OCI-LY7 (cell line): Measurements from ENCODE around the gene NAA16. TPM values are rescaled to one million over a fixed set of nuclear protein-coding genes. Genes with fewer than 3 reads are reported as not detected.

Experiments used
- BruUV-seq: library from RNA; stranded (reverse); fragments of 400-500 nt; replicated peaks from 2 replicates; lab custom pipeline; 2021; lab: Mats Ljungman, UMichigan
- CTCF ChIA-PET: fragments of 300-600 bp; sonication (Branson Sonifier 250); formaldehyde crosslinking; loops from one replicate; lab custom pipeline; 2022; ENCODE audit warnings: antibody characterized with exemption; ENCODE audit not compliant: unreplicated experiment; lab: Charles Lee
- POLR2A ChIA-PET: fragments of 300-600 bp; sonication (Branson Sonifier 250); formaldehyde crosslinking; loops from one replicate; lab custom pipeline; 2022; ENCODE audit warnings: antibody characterized with exemption; lab: Charles Lee
- DNase-seq: peaks from one replicate; pipeline ENCODE4 v3.0.0-alpha.2; 2015; ENCODE audit warnings: low spot score
- H2AFZ ChIP-seq: fragments of 200-600 bp; sonication (generic), shearing (Covaris generic); 2 replicates; pipeline ENCODE4 v1.6.1; 2014; ENCODE audit warnings: mild to moderate bottlenecking, antibody characterized with exemption, low read length, moderate library complexity
- H3K27ac ChIP-seq: fragments of 200-600 bp; sonication (generic); 2 replicates; pipeline ENCODE4 v1.5.1; 2014; ENCODE audit warnings: mixed run types, low read depth, mild to moderate bottlenecking, moderate library complexity, low read length, inconsistent platforms; ENCODE audit not compliant: poor library complexity, severe bottlenecking
- H3K36me3 ChIP-seq: fragments of 200-600 bp; sonication (generic); 2 replicates; pipeline ENCODE4 v1.6.1; 2014; ENCODE audit warnings: mild to moderate bottlenecking, antibody characterized with exemption, low read length, moderate library complexity, mixed read lengths; ENCODE audit not compliant: insufficient read depth
- H3K4me1 ChIP-seq: fragments of 200-600 bp; sonication (generic); 2 replicates; pipeline ENCODE4 v1.5.1; 2014; ENCODE audit warnings: mild to moderate bottlenecking, low read length; ENCODE audit not compliant: insufficient read depth, poor library complexity, severe bottlenecking
- H3K4me2 ChIP-seq: fragments of 200-600 bp; sonication (generic); 2 replicates; pipeline ENCODE4 v1.6.1; 2014; ENCODE audit warnings: mild to moderate bottlenecking, low read length
- H3K4me3 ChIP-seq: fragments of 200-600 bp; sonication (generic); 2 replicates; pipeline ENCODE4 v1.5.1; 2014; ENCODE audit warnings: mild to moderate bottlenecking, low read depth, low read length; ENCODE audit not compliant: poor library complexity, severe bottlenecking
- H3K79me2 ChIP-seq: fragments of 200-600 bp; sonication (generic); 2 replicates; pipeline ENCODE4 v1.6.1; 2016; ENCODE audit warnings: low read depth, mild to moderate bottlenecking, low read length, moderate library complexity, mixed read lengths; ENCODE audit not compliant: insufficient read depth
- H3K9me2 ChIP-seq: fragments of 200-600 bp; sonication (generic); 2 replicates; pipeline ENCODE4 v1.6.1; 2016; ENCODE audit warnings: mild to moderate bottlenecking, low read length, mixed read lengths; ENCODE audit not compliant: insufficient read depth
- H3K9me3 ChIP-seq: fragments of 200-600 bp; sonication (generic); 2 replicates; pipeline ENCODE4 v1.6.1; 2014; ENCODE audit warnings: mild to moderate bottlenecking, mixed run types, low read length, mixed read lengths
- H4K20me1 ChIP-seq: fragments of 200-600 bp; sonication (generic); 2 replicates; pipeline ENCODE4 v1.6.1; 2014; ENCODE audit warnings: mild to moderate bottlenecking, antibody characterized with exemption, low read length, moderate library complexity, mixed read lengths; ENCODE audit not compliant: insufficient read depth
- EZH2phosphoT487 ChIP-seq: fragments of 200-600 bp; sonication (generic); IDR thresholded peaks from 2 replicates; pipeline ENCODE4 v1.6.1; 2018; ENCODE audit warnings: low read depth, borderline replicate concordance, mild to moderate bottlenecking, mixed run types, antibody characterized with exemption, low read length, moderate library complexity, mixed read lengths
- intact Hi-C: fragments of 100-400 bp; cut with micrococcal nuclease; formaldehyde crosslinking; loops from one replicate; pipeline ENCODE4 v1.10.0; 2022; ENCODE audit not compliant: unreplicated experiment
- total RNA-seq, 2 experiments: library from RNA; depleted of rRNA in 1 of 2; stranded (reverse); fragments of >200 nt in 1 of 2; shearing (Covaris generic) in 1 of 2; gene quantifications; 2 replicates each; pipeline ENCODE4 v1.2.3, GENCODE V29; 2014 to 2022
- TF ChIP-seq, protein P1 (sequence below): fragments of 200-600 bp; sonication (generic); conservative IDR thresholded peaks from 2 replicates; pipeline ENCODE4 v1.5.1; 2014; ENCODE audit warnings: mild to moderate bottlenecking, antibody characterized with exemption, low read length, moderate library complexity, mixed read lengths

Gene NAA16
- total RNA-seq, 2 experiments from 2014 or later = 22.4 to 45.9 TPM

DNA sequence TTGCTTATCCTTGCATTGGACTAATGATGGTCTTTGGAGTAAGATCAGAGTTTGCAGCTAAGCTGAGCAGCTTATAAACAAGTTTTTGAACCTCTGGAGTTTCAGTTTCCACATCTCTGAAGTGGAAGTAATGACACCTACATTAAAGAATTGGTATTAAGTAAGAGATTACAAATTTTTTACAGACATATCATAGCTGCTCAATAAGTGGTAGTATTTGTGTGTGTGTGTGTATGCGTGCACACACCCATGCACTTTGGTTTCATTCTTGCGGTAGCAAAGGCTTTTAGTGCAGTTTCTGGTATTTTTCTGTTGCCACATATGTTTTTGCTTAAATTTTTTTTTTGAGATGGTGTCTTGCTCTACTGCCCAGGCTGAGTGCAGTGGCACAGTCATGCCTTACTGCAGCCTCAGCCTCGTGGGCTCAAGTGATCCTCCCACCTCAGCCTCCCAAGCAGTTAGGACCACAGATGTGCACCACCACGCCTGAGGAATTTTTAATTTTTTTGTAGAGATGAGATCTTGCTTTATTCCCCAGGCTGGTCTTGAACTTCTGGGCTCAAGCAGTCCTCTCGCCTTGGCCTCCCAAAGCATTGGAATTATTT is 4.5 kb downstream of the NAA16 start:
- Histone ChIP-seq H4K20me1 (peaks cover 44% of the 10 kb centered on the region), H3K27ac (peak overlapping the region; percentile 8), H3K36me3 (peaks cover 42% of the 10 kb centered on the region), H3K4me3 (peak overlapping the region; percentile 79), H3K79me2 (peaks cover 93% of the 10 kb centered on the region), H3K9me2 (no peaks in the 10 kb centered on the region), H2AFZ (no peak overlapping the region), H3K9me3 (0 out of 2 replicates have a peak, but pooled peaks cover 4% of the 10 kb centered on the region), H3K4me1 (peaks cover 45% of the 10 kb centered on the region), H3K4me2 (peak overlapping the region; percentile 89)
- BruUV-seq = no TSS peak
- ChIA-PET POLR2A (interaction anchor here (0.7 to 1.5 kb wide), 4 partner anchors 12 to 645 kb away, joined by 3 to 5 read pairs (median 4); partner anchors contain the start of gene WBP4), CTCF (interaction anchor here (0.6 kb wide), 1 partner anchor 184 kb away, joined by 4 read pairs; no protein-coding TSS in a partner anchor)
- intact Hi-C loops = loop anchor here (10.0 kb wide), 1 partner anchor 341 kb away; no protein-coding TSS in a partner anchor
- DNase-seq = no peak
- no peak for TF ChIP-seq EZH2phosphoT487
- TF ChIP-seq, protein P1, sequence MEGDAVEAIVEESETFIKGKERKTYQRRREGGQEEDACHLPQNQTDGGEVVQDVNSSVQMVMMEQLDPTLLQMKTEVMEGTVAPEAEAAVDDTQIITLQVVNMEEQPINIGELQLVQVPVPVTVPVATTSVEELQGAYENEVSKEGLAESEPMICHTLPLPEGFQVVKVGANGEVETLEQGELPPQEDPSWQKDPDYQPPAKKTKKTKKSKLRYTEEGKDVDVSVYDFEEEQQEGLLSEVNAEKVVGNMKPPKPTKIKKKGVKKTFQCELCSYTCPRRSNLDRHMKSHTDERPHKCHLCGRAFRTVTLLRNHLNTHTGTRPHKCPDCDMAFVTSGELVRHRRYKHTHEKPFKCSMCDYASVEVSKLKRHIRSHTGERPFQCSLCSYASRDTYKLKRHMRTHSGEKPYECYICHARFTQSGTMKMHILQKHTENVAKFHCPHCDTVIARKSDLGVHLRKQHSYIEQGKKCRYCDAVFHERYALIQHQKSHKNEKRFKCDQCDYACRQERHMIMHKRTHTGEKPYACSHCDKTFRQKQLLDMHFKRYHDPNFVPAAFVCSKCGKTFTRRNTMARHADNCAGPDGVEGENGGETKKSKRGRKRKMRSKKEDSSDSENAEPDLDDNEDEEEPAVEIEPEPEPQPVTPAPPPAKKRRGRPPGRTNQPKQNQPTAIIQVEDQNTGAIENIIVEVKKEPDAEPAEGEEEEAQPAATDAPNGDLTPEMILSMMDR = no peak

DNA sequence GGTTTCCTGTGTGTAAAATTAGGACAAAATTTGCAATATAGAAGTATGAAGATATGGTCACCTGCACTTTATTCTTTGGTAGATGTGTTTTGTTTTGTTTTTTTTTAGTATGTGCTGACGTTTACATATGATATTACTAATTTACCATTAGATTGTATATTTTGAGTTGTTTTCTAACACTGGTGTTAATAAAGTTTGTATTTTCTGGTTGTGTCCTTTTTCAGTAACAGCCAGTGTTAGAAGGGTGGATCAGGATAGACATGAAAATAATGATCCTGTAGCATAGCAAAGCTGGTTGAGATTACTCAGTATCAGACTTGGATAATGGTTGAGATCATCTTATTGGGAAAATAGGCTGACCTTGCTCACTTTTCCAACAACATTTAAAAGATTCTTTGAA is 6.2 kb downstream of the NAA16 start:
- Histone ChIP-seq H4K20me1 (peaks cover 42% of the 10 kb centered on the region), H3K79me2 (peaks cover 87% of the 10 kb centered on the region), H3K4me3 (no peak overlapping the region), H2AFZ (no peak overlapping the region), H3K4me2 (peak overlapping the region; percentile 17), H3K9me3 (0 out of 2 replicates have a peak, but pooled peaks cover 4% of the 10 kb centered on the region), H3K27ac (no peak overlapping the region), H3K9me2 (no peaks in the 10 kb centered on the region), H3K36me3 (peaks cover 58% of the 10 kb centered on the region), H3K4me1 (peaks cover 42% of the 10 kb centered on the region)
- no peak for DNase-seq
- intact Hi-C loops = loop anchor here (10.0 kb wide), 1 partner anchor 342 kb away; no protein-coding TSS in a partner anchor
- TF ChIP-seq, protein P1 = no peak
- no peak for TF ChIP-seq EZH2phosphoT487
- CTCF ChIA-PET = no interaction called here
- POLR2A ChIA-PET = interaction anchor here (0.5 to 0.7 kb wide), 2 partner anchors 297 to 607 kb away, joined by 3 read pairs; no protein-coding TSS in a partner anchor
- BruUV-seq = no TSS peak

GRCh38 chr13:41325752-41326151 is 14.7 kb downstream of the NAA16 start:
- H3K9me3 ChIP-seq = no peaks in the 10 kb centered on the region
- intact Hi-C loops = no loop called here
- TF ChIP-seq EZH2phosphoT487 = no peak
- TF ChIP-seq, protein P1 = no peak
- H2AFZ ChIP-seq = no peak overlapping the region
- BruUV-seq = no TSS peak
- H3K9me2 ChIP-seq = no peaks in the 10 kb centered on the region
- CTCF ChIA-PET = no interaction called here
- no peaks in the 10 kb centered on the region for H4K20me1 ChIP-seq
- H3K4me3 ChIP-seq = no peak overlapping the region
- no peaks in the 10 kb centered on the region for H3K4me1 ChIP-seq
- POLR2A ChIA-PET = no interaction called here
- peaks cover 95% of the 10 kb centered on the region for H3K36me3 ChIP-seq
- H3K4me2 ChIP-seq = no peak overlapping the region
- no peak overlapping the region for H3K27ac ChIP-seq
- no peak for DNase-seq
- peaks cover 15% of the 10 kb centered on the region; the same call in 1 of the 2 replicates for H3K79me2 ChIP-seq
